H1 (cell line): ENCODE data around the gene SLC1A3. TPM values are rescaled to one million over a fixed set of nuclear protein-coding genes. Genes with fewer than 3 reads are reported as not detected.

Experiments
- BACH1 ChIP-seq: IDR thresholded peaks from 2 replicates; pipeline ENCODE4 v1.6.1; 2012; ENCODE audit warnings: low read length, improper control_type of control experiment
- YY1 ChIP-seq: IDR thresholded peaks from 2 replicates; pipeline ENCODE4 v1.6.1; 2011; ENCODE audit warnings: low read depth, mild to moderate bottlenecking, low read length
- polyA plus RNA-seq, 7 experiments: library from polyadenylated mRNA; depleted of rRNA in 3 of 7; stranded (reverse) in 5 of 7; unstranded in 2 of 7; fragments of >200 nt in 5 of 7; fragments of 200-250 nt in 2 of 7; gene quantifications; 1 replicate in 5 of 7; 2 replicates in 1 of 7; 4 replicates in 1 of 7; pipeline versions ENCODE4 v1.2.1 to v1.2.3, GENCODE V29; 2011 to 2013; ENCODE audit warnings: missing spikeins in 2 of 7, mixed read lengths in 2 of 7
- total RNA-seq: library from RNA; stranded (reverse); fragmentation: NEBNext Ultra II Directional; extraction: Animal tissue kit (Norgen Biotek cat#: 25700); gene quantifications from 2 replicates; pipeline ENCODE4 v1.2.1, GENCODE V29; 2021

Gene SLC1A3
- total and polyA plus RNA-seq, 2 of the 8 experiments (the other 6 are each of a cell fraction or from before 2014, with no cell fraction given), result 26.7 to 35.3 TPM

- no peak for TF ChIP-seq YY1
- TF ChIP-seq BACH1, result no peak
- TF ChIP-seq, all 59 proteins: peak for 0
These were observed 5.3 kb downstream of the SLC1A3 start (continued) for GRCh38 chr5:36611520-36612274.
